Tibial nerve (tissue), 4 donors: Measurements from ENCODE around the gene SPRYD7. TPM values are rescaled to one million over a fixed set of nuclear protein-coding genes. Genes with fewer than 3 reads are reported as not detected.

Experiments used
- DNase-seq, 2 donors: peaks; one replicate each; pipeline ENCODE4 v3.0.0-alpha.2; 2019; ENCODE audit warnings: low spot score in 2 of 2
- H3K27ac ChIP-seq, 4 donors: fragments of 200-600 bp; sonication (generic) in 3 of 4; one replicate each; pipeline ENCODE4 v1.5.1; 2017 to 2019; ENCODE audit warnings: mild to moderate bottlenecking in 1 of 4
- H3K27me3 ChIP-seq, 2 donors: fragments of 200-600 bp; sonication (generic) in 1 of 2; one replicate each; pipeline versions ENCODE4 v1.5.1 to v1.6.0; 2017 to 2019
- H3K36me3 ChIP-seq, 3 donors: fragments of 200-600 bp; sonication (generic); one replicate each; pipeline ENCODE4 v1.5.1; 2018 to 2019
- H3K4me1 ChIP-seq, 4 donors: fragments of 200-600 bp; sonication (generic) in 3 of 4; one replicate each; pipeline ENCODE4 v1.5.1; 2017 to 2019
- H3K4me3 ChIP-seq, 4 donors: fragments of 200-600 bp; sonication (generic) in 3 of 4; one replicate each; pipeline ENCODE4 v1.5.1; 2017 to 2019; ENCODE audit warnings: mild to moderate bottlenecking in 1 of 4, moderate library complexity in 1 of 4
- H3K9me3 ChIP-seq, 4 donors: fragments of 200-600 bp; sonication (generic) in 3 of 4; one replicate each; pipeline ENCODE4 v1.5.1; 2017 to 2019
- CTCF ChIP-seq, 5 experiments: fragments of 200-600 bp in 3 of 5; fragments of 450-650 bp in 2 of 5; sonication (generic) in 3 of 5; IDR thresholded peaks; one replicate each; pipeline ENCODE4 v1.5.1; 2016 to 2019; ENCODE audit warnings: antibody characterized with exemption in 5 of 5, mild to moderate bottlenecking in 3 of 5, moderate library complexity in 2 of 5
- EP300 ChIP-seq, 2 donors: sonication (generic); formaldehyde crosslinking; IDR thresholded peaks; one replicate each; pipeline ENCODE4 v1.6.1; 2017; ENCODE audit warnings: antibody characterized with exemption in 2 of 2, mild to moderate bottlenecking in 1 of 2
- POLR2A ChIP-seq, 2 donors: fragments of 450-650 bp; IDR thresholded peaks; one replicate each; pipeline ENCODE4 v1.6.1; 2017; ENCODE audit warnings: antibody characterized with exemption in 2 of 2, mild to moderate bottlenecking in 2 of 2, moderate library complexity in 2 of 2
- WGBS, 2 donors: methylation state at CpG; one replicate each; pipeline ENCODE4 v1.1.5; 2018; 5-methylcytosine and 5-hydroxymethylcytosine counted together
- total RNA-seq, 4 donors: library from RNA; depleted of rRNA; stranded (reverse); fragments of >200 nt; gene quantifications; one replicate each; pipeline ENCODE4 v1.1.0, GENCODE V29; 2016

SPRYD7 gene, protein sequence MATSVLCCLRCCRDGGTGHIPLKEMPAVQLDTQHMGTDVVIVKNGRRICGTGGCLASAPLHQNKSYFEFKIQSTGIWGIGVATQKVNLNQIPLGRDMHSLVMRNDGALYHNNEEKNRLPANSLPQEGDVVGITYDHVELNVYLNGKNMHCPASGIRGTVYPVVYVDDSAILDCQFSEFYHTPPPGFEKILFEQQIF
- total RNA-seq, result 1 to 10 TPM; 5.5 to 9.4 (median 7.5) TPM

- peak; percentile 92 to 95 for DNase-seq
- H3K27ac ChIP-seq, result peak within 1 kb of the TSS; percentile 76 to 89 (median 88)
- WGBS, 2 donors, result 0 to 1% methylated on average over 31 to 33 of the region's 71 CpGs
- H3K4me3 ChIP-seq, result peak within 1 kb of the TSS; percentile 80 to 93 (median 87)
- H3K4me1 ChIP-seq, result peaks cover 0 to 62% (median 10%) of the 10 kb centered on the region in 4 donors
- H3K27me3 ChIP-seq, result no peaks in the 10 kb centered on the region
- H3K36me3 ChIP-seq, result no peaks in the 10 kb centered on the region
- H3K9me3 ChIP-seq, result no peaks in the 10 kb centered on the region
- TF ChIP-seq CTCF (IDR thresholded peaks at IDR 0.05), result peak; percentile 92 to 98 (median 97)
- peak in 1 of 2 donors; percentile 85 for TF ChIP-seq EP300 (IDR thresholded peaks at IDR 0.05)
- peak; percentile 15 to 52 for TF ChIP-seq POLR2A (IDR thresholded peaks at IDR 0.05)
These were observed at the start of gene SPRYD7 for GRCh38 chr13:49936075-49936967. TSS of gene SPRYD7 (minus strand) at chr13:49936340. CDS start at chr13:49936235, 105 bp downstream.

GRCh38 chr13:49985129-49985528 is 49.0 kb upstream of the SPRYD7 start:
- DNase-seq, result no peak
- no peaks in the 10 kb centered on the region for H3K9me3 ChIP-seq
- no peaks in the 10 kb centered on the region for H3K27me3 ChIP-seq
- WGBS, 2 donors, result 84 to 88% methylated on average over 2 of the region's 2 CpGs
- TF ChIP-seq CTCF (IDR thresholded peaks at IDR 0.05), result no peak
- TF ChIP-seq EP300 (IDR thresholded peaks at IDR 0.05), result no peak
- TF ChIP-seq POLR2A (IDR thresholded peaks at IDR 0.05), result no peak
- no peak overlapping the region for H3K4me3 ChIP-seq
- H3K36me3 ChIP-seq, result peaks cover 0 to 33% (median 0%) of the 10 kb centered on the region in 3 donors
- no peaks in the 10 kb centered on the region for H3K4me1 ChIP-seq
- H3K27ac ChIP-seq, result no peak overlapping the region

DNA sequence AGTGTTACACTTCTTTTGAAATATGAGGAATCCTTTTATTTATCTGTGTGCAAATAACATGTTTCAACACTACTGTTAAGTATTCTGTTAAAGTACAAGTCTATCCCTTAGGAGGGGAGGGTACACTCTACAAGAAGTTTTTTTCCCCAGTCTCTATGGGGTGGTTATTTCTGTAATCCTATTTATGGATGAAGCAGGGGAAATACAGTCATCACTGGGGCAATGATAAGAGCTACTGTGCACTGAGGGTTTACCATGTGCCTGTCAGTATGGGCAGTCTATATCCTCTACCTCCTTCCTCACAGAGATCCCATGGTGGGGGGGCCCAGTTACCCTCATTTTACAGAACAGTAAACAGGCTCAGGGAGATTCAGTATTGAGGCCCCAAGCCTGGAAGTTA is 44.1 kb upstream of the SPRYD7 start:
- TF ChIP-seq CTCF (IDR thresholded peaks at IDR 0.05) (no peak), POLR2A (IDR thresholded peaks at IDR 0.05) (no peak), EP300 (IDR thresholded peaks at IDR 0.05) (no peak)
- DNase-seq, result no peak
- H3K9me3 ChIP-seq, result no peaks in the 10 kb centered on the region
- H3K4me3 ChIP-seq, result no peak overlapping the region
- H3K4me1 ChIP-seq, result peaks cover 0 to 7% (median 0%) of the 10 kb centered on the region in 4 donors
- no peaks in the 10 kb centered on the region for H3K27me3 ChIP-seq
- H3K36me3 ChIP-seq, result peaks cover 0 to 6% (median 0%) of the 10 kb centered on the region in 3 donors
- no peak overlapping the region for H3K27ac ChIP-seq

DNA sequence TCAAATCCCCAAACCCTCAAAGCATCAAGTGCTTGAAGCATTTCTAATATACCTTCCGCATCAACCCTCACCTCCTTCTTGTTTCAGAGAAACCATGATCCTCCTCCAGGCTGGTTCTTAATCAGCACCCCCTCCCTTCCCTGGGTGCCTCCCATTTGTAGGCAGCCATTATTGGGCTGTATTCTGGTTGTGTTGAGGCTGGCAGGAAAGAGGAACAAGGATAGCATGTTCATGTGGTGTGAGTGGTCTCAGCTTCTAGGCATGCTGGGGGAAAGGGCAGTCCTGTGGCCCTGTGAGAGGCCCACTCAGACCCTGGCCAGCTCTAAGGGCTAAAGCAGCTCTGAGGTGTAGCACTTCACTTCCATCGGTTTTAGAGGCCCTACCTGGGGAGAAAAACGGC is 41.9 kb upstream of the SPRYD7 start:
- peaks cover 0 to 7% (median 0%) of the 10 kb centered on the region in 3 donors for H3K36me3 ChIP-seq
- no peaks in the 10 kb centered on the region for H3K27me3 ChIP-seq
- no peak for DNase-seq
- H3K9me3 ChIP-seq, result no peaks in the 10 kb centered on the region
- TF ChIP-seq POLR2A (IDR thresholded peaks at IDR 0.05) (no peak), EP300 (IDR thresholded peaks at IDR 0.05) (no peak), CTCF (IDR thresholded peaks at IDR 0.05) (no peak)
- H3K27ac ChIP-seq, result peak overlapping the region in 1 of 4 donors; percentile 12
- H3K4me3 ChIP-seq, result no peak overlapping the region
- WGBS, 2 donors, result 71 to 82% methylated on average over 3 of the region's 3 CpGs
- H3K4me1 ChIP-seq, result peaks cover 0 to 7% (median 0%) of the 10 kb centered on the region in 4 donors
